Ovary (tissue), 3 donors: Measurements from ENCODE around the gene MIOX.

Experiments
- CTCF ChIP-seq, 3 donors: fragments of 450-650 bp in 2 of 3; fragments of 200-600 bp in 1 of 3; IDR thresholded peaks; one replicate each; pipeline versions ENCODE4 v1.5.1 to v1.8.0; 2016 to 2022; ENCODE audit warnings: antibody characterized with exemption in 3 of 3, mild to moderate bottlenecking in 1 of 3
- EP300 ChIP-seq: sonication (generic); formaldehyde crosslinking; IDR thresholded peaks from one replicate; pipeline ENCODE4 v1.6.1; 2017; ENCODE audit warnings: antibody characterized with exemption
- donor health status: DM: no; HTN: no; CAD: no.

GRCh38 chr22:50482107-50483074 is 4.3 kb upstream of the MIOX start:
- TF ChIP-seq CTCF (IDR thresholded peaks at IDR 0.05) (no peak), EP300 (no peak)
